GM12875 (cell line): ENCODE results near the gene COX18.

ENCODE experiments used
- H3K4me3 ChIP-seq: one replicate; pipeline ENCODE4 v1.5.1; 2011; ENCODE audit warnings: low read depth, low read length, control low read depth
- TF ChIP-seq, protein P1 (sequence below): IDR thresholded peaks from 2 replicates; pipeline ENCODE4 v1.5.1; 2011; ENCODE audit warnings: low read depth, mild to moderate bottlenecking, control low read depth, inconsistent platforms, low read length, moderate library complexity, borderline replicate concordance; ENCODE audit not compliant: insufficient read depth

Gene COX18

DNA sequence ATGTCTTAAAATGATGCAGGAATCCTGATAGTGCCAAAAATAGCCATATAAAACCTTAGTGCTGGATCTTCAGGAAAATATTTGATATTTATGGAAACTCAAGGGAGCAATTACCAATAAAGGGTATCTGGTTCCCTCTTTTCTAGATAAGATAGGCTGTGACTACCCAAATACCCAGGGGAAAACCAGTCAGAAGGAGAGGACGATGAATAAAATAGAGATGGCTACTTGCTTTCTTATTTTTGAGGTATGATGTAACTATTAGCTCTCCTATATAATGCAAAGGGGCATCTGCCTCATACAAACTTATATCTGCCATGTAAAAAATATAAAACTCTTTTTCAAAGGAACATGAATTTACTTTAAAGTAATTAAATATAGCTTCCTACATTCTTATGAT lies 23.4 kb upstream of the COX18 start:
- no peak overlapping the region for H3K4me3 ChIP-seq
- TF ChIP-seq, protein P1, sequence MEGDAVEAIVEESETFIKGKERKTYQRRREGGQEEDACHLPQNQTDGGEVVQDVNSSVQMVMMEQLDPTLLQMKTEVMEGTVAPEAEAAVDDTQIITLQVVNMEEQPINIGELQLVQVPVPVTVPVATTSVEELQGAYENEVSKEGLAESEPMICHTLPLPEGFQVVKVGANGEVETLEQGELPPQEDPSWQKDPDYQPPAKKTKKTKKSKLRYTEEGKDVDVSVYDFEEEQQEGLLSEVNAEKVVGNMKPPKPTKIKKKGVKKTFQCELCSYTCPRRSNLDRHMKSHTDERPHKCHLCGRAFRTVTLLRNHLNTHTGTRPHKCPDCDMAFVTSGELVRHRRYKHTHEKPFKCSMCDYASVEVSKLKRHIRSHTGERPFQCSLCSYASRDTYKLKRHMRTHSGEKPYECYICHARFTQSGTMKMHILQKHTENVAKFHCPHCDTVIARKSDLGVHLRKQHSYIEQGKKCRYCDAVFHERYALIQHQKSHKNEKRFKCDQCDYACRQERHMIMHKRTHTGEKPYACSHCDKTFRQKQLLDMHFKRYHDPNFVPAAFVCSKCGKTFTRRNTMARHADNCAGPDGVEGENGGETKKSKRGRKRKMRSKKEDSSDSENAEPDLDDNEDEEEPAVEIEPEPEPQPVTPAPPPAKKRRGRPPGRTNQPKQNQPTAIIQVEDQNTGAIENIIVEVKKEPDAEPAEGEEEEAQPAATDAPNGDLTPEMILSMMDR = no peak

DNA sequence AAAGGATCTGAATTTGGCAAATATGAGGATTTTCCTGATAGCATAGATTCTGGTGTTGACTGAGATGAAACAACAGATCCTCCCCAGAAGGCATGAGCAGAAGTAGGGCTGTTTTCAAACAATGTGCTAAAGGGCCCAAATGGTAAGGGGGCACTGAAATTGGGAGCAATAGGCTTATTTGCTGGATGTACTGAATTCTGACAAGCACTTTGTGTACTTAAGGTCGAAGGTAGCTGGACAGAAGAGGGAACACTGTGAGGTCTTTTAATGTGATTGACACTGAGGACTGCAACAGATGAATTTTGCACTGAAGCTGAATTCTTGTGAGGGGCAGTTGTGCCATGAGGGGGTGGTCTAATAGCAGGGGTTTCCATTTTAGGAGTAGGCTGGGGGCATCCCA lies 21.2 kb upstream of the COX18 start:
- TF ChIP-seq, protein P1 = no peak
- no peak overlapping the region for H3K4me3 ChIP-seq

DNA sequence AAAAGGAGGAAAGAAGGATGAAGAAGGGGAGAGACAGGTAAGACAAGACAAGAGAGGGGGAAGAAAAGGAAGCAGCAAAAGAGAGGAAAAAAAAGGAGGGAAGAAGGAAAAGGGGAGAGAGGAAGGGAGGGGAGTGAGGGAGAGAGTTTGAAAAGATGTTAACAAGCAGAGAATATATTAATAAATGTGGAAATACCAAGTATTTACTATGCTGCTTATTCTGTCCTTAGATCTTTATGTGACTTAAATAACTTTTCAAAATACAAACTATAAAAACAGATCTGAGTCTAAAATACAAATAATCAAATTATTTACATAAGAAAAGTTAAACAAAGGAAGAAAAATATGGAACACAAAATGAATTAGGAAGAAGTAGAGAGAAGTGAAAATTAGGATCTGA lies 18.4 kb upstream of the COX18 start:
- TF ChIP-seq, protein P1 = no peak
- no peak overlapping the region for H3K4me3 ChIP-seq

DNA sequence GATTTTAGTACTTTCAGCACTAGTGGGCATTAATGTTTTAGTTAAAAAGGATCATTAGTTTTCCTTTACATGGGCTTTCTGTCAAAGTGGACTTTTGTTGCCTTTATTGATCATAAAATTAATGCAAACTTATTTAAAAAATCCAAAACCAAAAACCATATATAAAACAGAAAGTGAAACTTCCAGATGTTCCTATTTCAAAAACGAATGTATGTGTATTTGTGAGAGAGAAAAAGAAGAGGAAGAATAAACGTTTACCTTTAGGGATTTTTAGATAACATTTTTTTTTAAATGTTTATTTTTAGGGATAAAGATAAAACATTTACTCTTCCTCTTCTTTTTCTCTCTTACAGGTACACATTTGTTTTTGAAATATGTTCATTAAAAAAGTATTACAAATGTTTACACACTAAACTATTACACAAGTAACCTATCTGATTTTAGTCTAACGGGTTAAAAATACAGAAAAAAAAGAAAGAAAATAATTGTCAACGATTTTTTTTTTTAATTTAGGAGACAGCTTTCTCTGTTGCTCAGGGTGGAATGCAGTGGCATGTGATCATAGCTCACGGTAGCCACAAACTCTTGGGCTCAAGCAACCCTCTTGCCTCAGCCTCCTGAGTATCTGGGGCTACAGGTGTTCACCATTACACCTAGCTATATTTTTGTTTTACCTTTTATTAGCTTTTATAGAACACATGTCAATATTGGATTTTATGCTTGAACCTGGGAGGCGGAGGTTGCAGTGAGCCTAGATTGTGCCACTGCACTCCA lies 16.8 kb upstream of the COX18 start:
- TF ChIP-seq, protein P1 = no peak
- H3K4me3 ChIP-seq = no peak overlapping the region

DNA sequence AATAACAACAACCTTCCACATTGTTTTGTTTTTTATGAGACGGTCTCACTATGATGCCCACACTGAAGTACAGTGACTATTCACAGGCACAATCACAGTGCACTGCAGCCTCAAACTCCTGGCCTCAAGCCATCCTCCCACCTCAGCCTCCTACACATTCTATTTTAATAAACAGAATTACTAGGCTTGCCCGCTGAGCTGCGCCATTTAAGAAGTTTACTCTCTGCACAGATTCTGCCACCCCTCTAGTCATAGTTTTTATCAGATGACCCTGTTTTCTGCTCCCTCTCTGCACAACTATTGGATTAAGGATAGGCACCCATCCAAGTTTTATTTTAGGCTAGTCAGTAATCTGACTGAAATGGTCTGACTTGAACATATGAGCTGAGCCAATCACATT lies 11.3 kb upstream of the COX18 start:
- TF ChIP-seq, protein P1 = no peak

DNA sequence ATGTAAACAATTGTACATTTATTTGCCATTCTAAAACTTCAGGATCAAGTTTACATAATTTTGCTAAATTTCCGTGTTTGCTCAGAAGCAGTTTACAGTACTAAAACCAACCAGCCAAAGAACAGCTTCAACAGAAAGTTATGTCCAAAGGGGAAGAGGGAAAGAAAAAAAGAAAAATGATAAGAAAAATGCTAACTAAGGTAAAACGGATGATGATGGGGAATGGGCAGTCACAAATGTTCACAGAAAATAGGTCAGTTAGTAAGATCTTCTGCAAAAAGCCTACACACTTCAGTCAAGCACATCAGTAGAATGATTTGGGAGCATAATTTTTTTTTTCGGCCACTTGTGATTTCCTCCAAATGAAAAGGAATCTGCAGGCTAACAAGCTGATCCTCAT lies 6.3 kb upstream of the COX18 start:
- TF ChIP-seq, protein P1 = no peak
- no peak overlapping the region for H3K4me3 ChIP-seq

More for the DNA sequence above, 11.3 kb upstream of the COX18 start:
- H3K4me3 ChIP-seq = no peak overlapping the region

DNA sequence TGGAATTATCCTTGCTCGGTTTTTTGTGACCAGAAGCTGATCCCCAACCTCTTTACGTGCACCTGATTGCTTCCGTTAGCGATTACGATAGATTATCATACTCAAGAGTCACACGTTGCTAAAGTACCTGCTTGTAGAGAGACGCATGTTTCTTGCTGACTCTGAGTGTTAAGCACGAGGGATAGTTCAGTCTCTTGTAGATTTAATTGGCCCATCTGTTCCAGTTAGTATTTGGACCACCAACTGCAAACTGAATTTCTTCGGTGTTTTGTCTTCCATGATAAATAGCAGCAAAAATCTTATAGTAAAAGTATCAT lies 516 bp upstream of the COX18 start:
- H3K4me3 ChIP-seq = peak overlapping the region; percentile 67

More for the DNA sequence above, 516 bp upstream of the COX18 start:
- TF ChIP-seq, protein P1 = no peak
